GM19328 (cell line): ENCODE results near the gene PSMD8.
"Not testable (repeated sequence)": the region's sequence is repeated elsewhere in the genome, so short reads cannot be mapped to it uniquely, and the experiment has no call there.

ENCODE experiments used
- ATAC-seq: cut with Tn5 transposase; IDR thresholded peaks from one replicate; pipeline ENCODE4 v1.9.1; 2021; ENCODE audit warnings: mild to moderate bottlenecking, moderate library complexity; ENCODE audit not compliant: unreplicated experiment

The PSMD8 gene

GRCh38 chr19:38409631-38410133 is 35.3 kb downstream of the PSMD8 start:
- no peak for ATAC-seq

GRCh38 chr19:38410407-38410806 is 36.0 kb downstream of the PSMD8 start:
- not testable (repeated sequence) for ATAC-seq

GRCh38 chr19:38411041-38411712 is 36.8 kb downstream of the PSMD8 start:
- ATAC-seq = no peak

GRCh38 chr19:38411898-38412297 is 37.5 kb downstream of the PSMD8 start:
- not testable (repeated sequence) for ATAC-seq

- no peak for ATAC-seq
Observed at GRCh38 chr19:38412491-38412890, 38.1 kb downstream of the PSMD8 start.

- ATAC-seq = no peak
Observed at GRCh38 chr19:38412961-38413360, 38.6 kb downstream of the PSMD8 start.

- no peak for ATAC-seq
Observed at GRCh38 chr19:38413416-38413815, 39.0 kb downstream of the PSMD8 start.

- ATAC-seq = no peak
Observed at GRCh38 chr19:38417146-38417543, 42.8 kb downstream of the PSMD8 start.

GRCh38 chr19:38417544-38418506 is 43.5 kb downstream of the PSMD8 start:
- ATAC-seq = no peak

GRCh38 chr19:38420935-38421334 is 46.6 kb downstream of the PSMD8 start:
- ATAC-seq = no peak

GRCh38 chr19:38421856-38422255 is 47.5 kb downstream of the PSMD8 start:
- no peak for ATAC-seq

GRCh38 chr19:38422438-38422837 is 48.1 kb downstream of the PSMD8 start:
- ATAC-seq = no peak

- ATAC-seq = no peak
Observed at GRCh38 chr19:38424272-38424671, 49.9 kb downstream of the PSMD8 start.

- no peak for ATAC-seq
Observed at GRCh38 chr19:38425222-38425809, 50.9 kb downstream of the PSMD8 start.

- no peak for ATAC-seq
Observed at GRCh38 chr19:38425810-38426466, 51.6 kb downstream of the PSMD8 start, which contains the start of gene RASGRP4. TSS of gene RASGRP4 (minus strand) at chr19:38426219. CDS start at chr19:38426091, 128 bp downstream.

- ATAC-seq = not testable (repeated sequence)
Observed at GRCh38 chr19:38427035-38427677, 52.8 kb downstream of the PSMD8 start.

GRCh38 chr19:38429055-38429810 is 54.9 kb downstream of the PSMD8 start:
- ATAC-seq = no peak

- no peak for ATAC-seq
Observed at GRCh38 chr19:38429811-38430156, 55.4 kb downstream of the PSMD8 start.

GRCh38 chr19:38430931-38431330 is 56.6 kb downstream of the PSMD8 start:
- no peak for ATAC-seq
